ENCODE measurements around the gene LARP4B. TPM values are rescaled to one million over a fixed set of nuclear protein-coding genes. Genes with fewer than 3 reads are reported as not detected.

LARP4B gene
- total RNA-seq, 3 donors from 2014 or later, result 47.5 to 70.8 (median 68.5) TPM

DNA sequence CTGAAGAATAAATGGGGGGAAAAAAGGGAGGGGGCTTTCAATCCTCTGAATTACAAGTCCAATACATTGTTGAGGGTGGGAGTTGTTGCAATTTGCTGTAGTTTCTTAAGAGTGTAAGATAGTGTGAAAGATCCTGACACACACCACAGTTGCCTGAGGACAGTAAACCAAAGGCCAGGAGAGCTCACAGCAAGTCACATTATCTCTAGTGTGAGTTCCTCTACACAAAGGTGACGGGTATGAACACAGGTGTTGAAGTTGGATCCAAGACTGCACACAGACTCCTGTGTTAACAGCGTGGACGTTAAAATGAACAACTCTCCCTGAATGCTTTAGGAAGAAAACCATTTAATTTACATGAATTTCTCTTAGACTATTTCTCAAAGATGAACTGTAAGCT is 12.0 kb downstream of the LARP4B start:
- TF ChIP-seq, protein P1, sequence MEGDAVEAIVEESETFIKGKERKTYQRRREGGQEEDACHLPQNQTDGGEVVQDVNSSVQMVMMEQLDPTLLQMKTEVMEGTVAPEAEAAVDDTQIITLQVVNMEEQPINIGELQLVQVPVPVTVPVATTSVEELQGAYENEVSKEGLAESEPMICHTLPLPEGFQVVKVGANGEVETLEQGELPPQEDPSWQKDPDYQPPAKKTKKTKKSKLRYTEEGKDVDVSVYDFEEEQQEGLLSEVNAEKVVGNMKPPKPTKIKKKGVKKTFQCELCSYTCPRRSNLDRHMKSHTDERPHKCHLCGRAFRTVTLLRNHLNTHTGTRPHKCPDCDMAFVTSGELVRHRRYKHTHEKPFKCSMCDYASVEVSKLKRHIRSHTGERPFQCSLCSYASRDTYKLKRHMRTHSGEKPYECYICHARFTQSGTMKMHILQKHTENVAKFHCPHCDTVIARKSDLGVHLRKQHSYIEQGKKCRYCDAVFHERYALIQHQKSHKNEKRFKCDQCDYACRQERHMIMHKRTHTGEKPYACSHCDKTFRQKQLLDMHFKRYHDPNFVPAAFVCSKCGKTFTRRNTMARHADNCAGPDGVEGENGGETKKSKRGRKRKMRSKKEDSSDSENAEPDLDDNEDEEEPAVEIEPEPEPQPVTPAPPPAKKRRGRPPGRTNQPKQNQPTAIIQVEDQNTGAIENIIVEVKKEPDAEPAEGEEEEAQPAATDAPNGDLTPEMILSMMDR (IDR thresholded peaks at IDR 0.05), result no peak
- TF ChIP-seq POLR2AphosphoS5 (IDR thresholded peaks at IDR 0.05), result no peak
- no peak for TF ChIP-seq POLR2A (IDR thresholded peaks at IDR 0.05)
- no peak overlapping the region for H3K4me3 ChIP-seq

DNA sequence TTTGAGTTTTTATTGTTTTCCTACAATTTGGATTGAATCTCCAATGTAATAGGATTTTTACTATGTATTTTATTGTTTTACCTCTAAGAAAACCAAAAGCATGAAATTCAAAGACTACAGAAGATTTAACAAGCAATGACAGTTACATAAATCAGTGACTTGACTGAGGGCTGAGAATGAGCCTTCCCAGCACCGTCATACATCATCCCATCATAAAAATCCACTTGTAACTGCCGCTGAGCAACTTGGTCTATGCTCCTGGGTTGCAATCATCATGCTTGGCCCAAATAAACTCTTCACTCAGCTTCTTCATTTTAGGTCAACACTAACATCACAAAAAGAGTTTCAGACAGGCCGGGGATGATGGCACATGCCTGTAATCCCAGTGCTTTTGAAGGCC is 13.5 kb downstream of the LARP4B start:
- no peak overlapping the region for H3K27ac ChIP-seq
- no peaks in the 10 kb centered on the region for H3K27me3 ChIP-seq
- no peaks in the 10 kb centered on the region for H3K4me1 ChIP-seq
- no peaks in the 10 kb centered on the region for H3K36me3 ChIP-seq
- no peak overlapping the region for H3K4me3 ChIP-seq
- no peak for DNase-seq (ENCODE audit: low spot score in 2 of 2)
- TF ChIP-seq, protein P1 (IDR thresholded peaks at IDR 0.05), result no peak
- no peak for TF ChIP-seq POLR2A (IDR thresholded peaks at IDR 0.05)
- TF ChIP-seq POLR2AphosphoS5 (IDR thresholded peaks at IDR 0.05), result no peak
- intact Hi-C loops (cut with DNase I; ENCODE audit: low total_unique reads), result no loop called here
- no peaks in the 10 kb centered on the region for H3K9me3 ChIP-seq

More for the DNA sequence above, 12.0 kb downstream of the LARP4B start:
- Histone ChIP-seq H3K27ac (no peak overlapping the region), H3K27me3 (no peaks in the 10 kb centered on the region), H3K9me3 (no peaks in the 10 kb centered on the region), H3K4me1 (no peaks in the 10 kb centered on the region), H3K36me3 (no peaks in the 10 kb centered on the region)
- intact Hi-C loops (cut with DNase I; ENCODE audit: low total_unique reads), result no loop called here
- DNase-seq (ENCODE audit: low spot score in 2 of 2), result no peak

DNA sequence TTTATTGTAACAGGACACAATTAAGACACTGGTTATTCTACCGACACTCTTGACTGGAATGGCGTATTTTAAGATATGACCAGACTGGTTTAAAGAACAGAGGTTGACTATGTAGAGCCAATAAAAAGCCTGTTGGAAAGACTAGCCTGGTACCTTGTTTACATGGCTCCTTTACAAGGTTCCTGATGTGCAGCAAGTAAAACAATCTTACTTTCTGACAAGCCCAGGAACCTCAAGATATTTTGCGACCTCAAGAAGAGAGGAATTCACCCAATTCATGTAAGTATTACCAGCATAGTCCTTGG is 14.1 kb downstream of the LARP4B start:
- TF ChIP-seq, protein P1 (IDR thresholded peaks at IDR 0.05), result no peak
- TF ChIP-seq POLR2AphosphoS5 (IDR thresholded peaks at IDR 0.05), result no peak
- TF ChIP-seq POLR2A (IDR thresholded peaks at IDR 0.05), result no peak
- H3K4me1 ChIP-seq, result no peaks in the 10 kb centered on the region

DNA sequence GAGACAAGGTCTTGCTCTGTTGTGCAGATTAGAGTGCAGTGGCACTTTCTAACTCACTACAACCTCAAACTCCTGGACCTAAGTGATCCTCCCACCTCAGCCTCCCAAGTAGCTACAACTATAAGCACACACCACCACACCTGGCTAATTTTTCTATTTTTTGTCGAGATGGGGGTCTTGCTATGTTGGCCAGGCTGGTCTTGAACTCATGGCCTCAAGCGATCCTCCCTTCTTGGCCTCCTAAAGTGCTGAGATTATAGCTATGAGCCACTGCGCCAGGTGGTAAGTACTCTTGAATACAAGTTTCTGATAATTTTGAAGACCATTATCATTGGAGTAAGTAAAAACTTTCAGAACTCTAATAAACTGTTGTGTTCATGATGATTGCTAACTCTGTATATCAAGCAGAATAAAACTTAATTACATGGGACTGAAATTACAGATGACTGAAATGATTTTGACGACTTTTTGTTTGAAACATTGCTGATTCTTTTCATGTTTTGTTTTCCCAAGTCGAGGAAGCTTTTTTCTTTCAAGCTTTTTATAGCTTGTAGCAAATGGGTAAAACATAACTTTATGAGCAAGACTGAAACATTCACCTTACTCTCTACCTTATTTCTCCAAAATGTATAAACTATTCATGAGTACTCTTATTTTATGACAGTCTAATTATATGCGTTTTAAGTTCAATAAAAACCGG is 14.6 kb downstream of the LARP4B start:
- H3K36me3 ChIP-seq, result no peaks in the 10 kb centered on the region
- intact Hi-C loops (cut with DNase I; ENCODE audit: low total_unique reads), result no loop called here
- TF ChIP-seq, protein P1 (IDR thresholded peaks at IDR 0.05), result no peak
- TF ChIP-seq POLR2A (IDR thresholded peaks at IDR 0.05), result no peak
- no peak for TF ChIP-seq POLR2AphosphoS5 (IDR thresholded peaks at IDR 0.05)

More for the DNA sequence above, 14.1 kb downstream of the LARP4B start:
- no peak overlapping the region for H3K4me3 ChIP-seq
- H3K27ac ChIP-seq, result no peak overlapping the region
- intact Hi-C loops (cut with DNase I; ENCODE audit: low total_unique reads), result no loop called here
- H3K36me3 ChIP-seq, result no peaks in the 10 kb centered on the region
- no peaks in the 10 kb centered on the region for H3K9me3 ChIP-seq
- H3K27me3 ChIP-seq, result no peaks in the 10 kb centered on the region
- no peak for DNase-seq (ENCODE audit: low spot score in 2 of 2)

DNA sequence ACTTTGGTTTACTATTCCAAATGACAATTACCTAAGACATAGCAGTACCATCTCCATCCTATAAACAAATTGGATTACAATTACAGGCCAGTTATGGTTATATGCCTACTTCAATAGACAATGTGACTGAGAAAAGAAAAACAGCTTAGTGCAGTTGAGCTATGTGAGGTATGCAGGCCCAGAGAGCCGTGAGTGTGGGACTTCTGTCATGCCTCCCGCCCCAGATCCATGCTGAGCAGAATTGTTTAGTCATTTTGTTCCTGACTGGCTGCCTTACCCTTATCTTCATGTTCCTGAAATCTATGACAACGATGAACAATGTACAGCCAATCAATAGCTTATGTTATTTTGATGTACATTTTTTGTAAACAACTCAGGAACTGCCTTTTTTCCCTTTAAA is 21.7 kb downstream of the LARP4B start:
- H3K36me3 ChIP-seq, result no peaks in the 10 kb centered on the region
- no peak for DNase-seq (ENCODE audit: low spot score in 2 of 2)
- intact Hi-C loops (cut with DNase I; ENCODE audit: low total_unique reads), result no loop called here

More for the DNA sequence above, 14.6 kb downstream of the LARP4B start:
- Histone ChIP-seq H3K9me3 (no peaks in the 10 kb centered on the region), H3K27ac (no peak overlapping the region), H3K4me3 (no peak overlapping the region), H3K4me1 (no peaks in the 10 kb centered on the region), H3K27me3 (no peaks in the 10 kb centered on the region)
- DNase-seq (ENCODE audit: low spot score in 2 of 2), result no peak

More for the DNA sequence above, 21.7 kb downstream of the LARP4B start:
- H3K4me1 ChIP-seq, result no peaks in the 10 kb centered on the region
- no peaks in the 10 kb centered on the region for H3K9me3 ChIP-seq
- no peaks in the 10 kb centered on the region for H3K27me3 ChIP-seq
- H3K4me3 ChIP-seq, result no peak overlapping the region
- H3K27ac ChIP-seq, result no peak overlapping the region
- no peak for TF ChIP-seq POLR2AphosphoS5 (IDR thresholded peaks at IDR 0.05)
- no peak for TF ChIP-seq POLR2A (IDR thresholded peaks at IDR 0.05)

Measured in breast epithelium (tissue), 4 donors.